NCI-H146 treated with DMSO at 0.1 percent for 48 hours (cell line): Measurements from ENCODE around the gene CACNB4.
"Not testable (repeated sequence)": the region's sequence is repeated elsewhere in the genome, so short reads cannot be mapped to it uniquely, and the experiment has no call there.

Experiments used
- DNase-seq: peaks from one replicate; lab custom pipeline; 2025; ENCODE audit not compliant: unreplicated experiment; lab: John Stamatoyannopoulos, UW

CACNB4 gene

GRCh38 chr2:152098496-152099366, at the start of gene CACNB4:
Gene CACNB4 (minus strand): TSS chr2:152099044.
- no peak for DNase-seq

DNA sequence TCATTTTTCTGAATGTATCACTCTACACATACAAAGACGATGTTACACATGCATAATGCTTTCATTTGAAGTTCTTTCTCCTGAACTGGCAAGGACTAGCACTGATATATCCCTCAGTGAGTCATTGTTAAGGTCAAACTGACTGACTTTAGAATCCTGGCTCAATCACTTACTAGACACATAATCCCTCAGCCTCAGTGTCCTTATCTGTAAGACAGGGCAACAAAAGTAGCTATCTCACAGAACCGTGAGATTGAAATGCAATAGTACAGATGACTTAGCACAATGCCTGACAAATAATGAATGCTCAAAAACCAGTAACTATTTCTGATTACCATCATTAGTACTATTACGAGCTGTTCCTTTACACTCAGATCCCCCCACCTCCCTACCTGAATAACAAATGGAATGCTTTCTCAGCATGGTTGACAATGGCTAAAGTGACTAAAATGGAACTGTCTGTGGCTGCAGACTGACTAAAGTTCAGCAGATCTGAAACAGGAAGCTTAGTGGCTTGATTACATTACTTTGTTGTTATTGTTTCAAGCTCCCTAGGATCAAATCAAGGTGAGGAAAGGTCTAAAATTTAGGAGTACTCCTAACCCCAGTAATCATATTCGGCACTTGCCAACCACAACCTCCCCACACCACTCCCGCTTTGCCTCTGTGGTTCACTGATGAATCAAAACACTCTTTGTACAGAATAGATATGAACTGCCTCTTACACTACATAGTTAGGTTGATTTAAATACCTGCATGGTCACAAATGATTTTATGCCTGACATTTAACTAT, 35.8 kb upstream of the CACNB4 start:
- DNase-seq, result no peak

GRCh38 chr2:152132306-152132705, 33.5 kb upstream of the CACNB4 start:
- DNase-seq, result no peak

DNA sequence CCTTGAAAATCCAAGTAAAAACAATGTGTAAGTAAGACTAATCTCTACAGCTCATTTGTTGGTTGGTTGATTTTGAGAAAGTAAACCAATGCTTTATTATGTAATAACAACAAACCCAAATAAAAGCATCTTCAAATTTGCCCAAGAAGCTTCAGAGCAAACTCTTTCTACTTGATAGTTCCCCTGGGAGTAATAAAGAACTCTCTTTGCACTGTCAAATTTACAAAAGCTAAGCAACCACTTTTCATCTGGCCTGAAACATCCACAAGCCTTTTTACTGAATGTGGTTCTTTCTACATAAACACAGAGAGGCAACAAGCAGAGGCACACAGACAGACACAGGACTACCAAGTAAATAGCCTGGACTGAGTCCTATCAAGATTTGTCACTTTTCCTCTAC, 28.8 kb upstream of the CACNB4 start:
- DNase-seq, result no peak

DNA sequence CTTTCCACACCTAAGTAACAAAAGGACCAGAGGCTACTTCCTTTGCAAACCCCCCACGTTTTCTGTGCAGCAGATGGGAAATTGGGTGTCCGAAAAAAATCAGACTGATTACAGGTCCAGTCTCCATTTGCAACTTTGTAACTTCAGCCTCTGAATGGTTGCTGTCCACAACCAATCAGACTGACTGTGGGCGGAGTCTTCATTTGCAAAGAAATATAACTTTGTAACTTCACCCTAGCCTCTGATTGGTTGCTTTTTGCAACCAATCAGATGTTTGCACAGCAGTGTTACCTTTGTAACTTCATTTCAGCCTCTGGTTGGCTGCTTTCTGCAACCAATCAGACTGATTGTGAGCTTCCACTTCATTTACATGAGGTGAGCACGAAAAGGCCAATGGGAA, 27.8 kb upstream of the CACNB4 start:
- no peak for DNase-seq

GRCh38 chr2:152122161-152122560, 23.3 kb upstream of the CACNB4 start:
- no peak for DNase-seq

- DNase-seq, result no peak
Measured at GRCh38 chr2:152120430-152120829, 21.6 kb upstream of the CACNB4 start.

DNA sequence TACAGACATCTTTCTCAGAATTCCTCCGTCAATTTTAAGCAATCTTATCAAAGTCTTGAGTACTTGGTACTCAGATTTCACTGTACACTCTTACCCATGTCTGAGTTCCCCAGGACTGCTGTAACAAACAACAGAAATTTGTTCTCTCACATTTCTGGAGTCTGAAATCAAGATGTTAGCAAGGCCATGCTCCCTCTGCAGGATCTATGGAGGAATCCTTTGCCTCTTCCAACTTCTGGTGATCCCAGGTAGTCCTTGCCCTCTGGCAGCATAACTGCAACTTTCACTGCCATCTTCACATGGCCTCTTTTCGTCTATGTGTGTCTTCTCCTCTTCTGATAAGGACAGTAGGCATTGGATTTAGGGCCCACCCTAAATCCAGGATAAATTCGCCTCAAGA, 17.1 kb upstream of the CACNB4 start:
- DNase-seq, result no peak

GRCh38 chr2:152114366-152114765, 15.5 kb upstream of the CACNB4 start:
- DNase-seq, result no peak

DNA sequence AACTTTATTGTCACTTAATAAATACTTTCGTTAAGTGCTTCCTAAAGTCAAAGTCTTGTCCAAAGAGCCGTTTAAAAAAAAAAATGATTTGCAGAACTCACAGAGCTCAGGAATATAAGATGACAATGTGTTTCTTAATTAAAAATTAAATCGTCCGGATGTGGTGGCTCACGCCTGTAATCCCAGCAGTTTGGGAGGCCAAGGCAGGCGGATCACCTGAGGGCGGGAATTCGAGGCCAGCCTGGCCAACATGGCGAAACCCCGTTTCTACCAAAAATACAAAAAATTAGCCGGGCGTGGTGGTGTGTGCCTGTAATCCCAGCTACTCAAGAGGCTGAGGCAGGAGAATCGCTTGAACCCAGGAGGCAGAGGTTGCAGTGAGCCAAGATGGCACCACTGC, 8.3 kb upstream of the CACNB4 start:
- DNase-seq, result not testable (repeated sequence)

- DNase-seq, result no peak
Measured at GRCh38 chr2:152106464-152106863, 7.6 kb upstream of the CACNB4 start.

DNA sequence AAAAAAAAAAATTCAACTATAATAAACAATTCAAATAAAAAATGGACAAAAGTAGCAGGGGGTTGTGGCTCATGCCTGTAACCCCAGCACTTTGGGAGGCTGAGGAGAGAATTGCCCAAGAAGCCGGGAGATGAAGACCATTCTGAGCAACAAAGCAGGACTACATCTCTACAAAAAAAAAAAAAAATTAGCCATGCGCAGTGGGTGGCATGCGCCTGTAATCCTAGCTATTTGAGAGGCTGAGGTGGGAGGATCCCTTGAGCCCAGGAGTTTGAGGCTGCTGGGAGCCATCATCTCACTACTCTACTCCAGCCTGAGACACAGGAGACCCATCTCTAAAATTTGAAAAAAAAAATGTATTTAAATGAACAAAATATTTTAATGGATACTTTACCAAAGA, 4.4 kb upstream of the CACNB4 start:
- DNase-seq, result no peak

DNA sequence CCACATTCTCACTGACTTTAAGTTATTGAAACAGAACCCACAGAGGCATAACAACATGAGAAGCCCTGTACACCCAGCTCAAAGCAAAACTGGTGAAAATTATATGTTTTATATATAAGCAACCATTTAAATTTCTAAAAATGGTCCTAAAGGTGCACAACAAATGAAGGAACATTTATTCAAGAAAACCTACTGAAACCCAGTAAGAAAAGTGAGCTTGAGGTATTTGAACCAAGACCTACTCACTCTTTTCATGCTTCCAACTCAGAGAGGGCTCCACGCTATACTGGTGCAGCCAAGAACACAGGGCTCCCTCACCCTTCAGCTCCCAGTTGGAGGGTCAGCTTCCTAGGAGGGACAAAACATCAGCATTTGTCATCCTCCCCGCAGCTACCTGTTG, 2.1 kb upstream of the CACNB4 start:
- DNase-seq, result no peak

DNA sequence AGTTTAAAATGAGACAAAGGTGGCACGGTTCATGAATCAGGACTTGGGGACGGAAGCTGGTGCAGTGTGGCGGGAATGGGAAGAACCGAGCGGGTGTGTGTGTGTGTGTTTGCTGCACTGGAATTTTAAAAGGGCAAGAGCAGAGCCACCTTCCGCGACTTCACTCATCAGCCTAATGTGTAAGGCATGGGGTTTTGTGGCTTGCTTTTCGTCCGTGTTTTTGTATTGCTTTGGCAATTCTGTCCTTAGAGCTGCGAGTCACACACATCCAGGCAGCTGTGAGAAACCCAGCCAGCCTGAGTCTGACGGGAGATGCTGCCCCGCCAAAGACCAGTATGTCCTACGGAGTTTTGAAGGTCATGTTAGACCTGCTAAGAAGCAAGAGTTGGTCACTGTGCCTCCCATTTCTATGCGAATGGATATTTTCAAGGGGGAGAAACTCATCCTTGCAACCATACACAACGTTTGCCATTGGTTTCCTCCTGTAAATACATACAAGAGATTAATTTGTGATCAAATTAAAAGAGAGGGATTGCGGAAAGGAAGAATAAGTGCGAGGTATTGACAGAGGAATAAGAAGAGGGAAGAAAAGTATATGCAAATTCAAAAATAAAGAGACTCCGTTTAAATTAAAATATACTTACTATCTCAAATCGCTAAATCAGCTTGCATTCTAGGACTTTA, 665 bp upstream of the CACNB4 start:
- peak; percentile 17 for DNase-seq

DNA sequence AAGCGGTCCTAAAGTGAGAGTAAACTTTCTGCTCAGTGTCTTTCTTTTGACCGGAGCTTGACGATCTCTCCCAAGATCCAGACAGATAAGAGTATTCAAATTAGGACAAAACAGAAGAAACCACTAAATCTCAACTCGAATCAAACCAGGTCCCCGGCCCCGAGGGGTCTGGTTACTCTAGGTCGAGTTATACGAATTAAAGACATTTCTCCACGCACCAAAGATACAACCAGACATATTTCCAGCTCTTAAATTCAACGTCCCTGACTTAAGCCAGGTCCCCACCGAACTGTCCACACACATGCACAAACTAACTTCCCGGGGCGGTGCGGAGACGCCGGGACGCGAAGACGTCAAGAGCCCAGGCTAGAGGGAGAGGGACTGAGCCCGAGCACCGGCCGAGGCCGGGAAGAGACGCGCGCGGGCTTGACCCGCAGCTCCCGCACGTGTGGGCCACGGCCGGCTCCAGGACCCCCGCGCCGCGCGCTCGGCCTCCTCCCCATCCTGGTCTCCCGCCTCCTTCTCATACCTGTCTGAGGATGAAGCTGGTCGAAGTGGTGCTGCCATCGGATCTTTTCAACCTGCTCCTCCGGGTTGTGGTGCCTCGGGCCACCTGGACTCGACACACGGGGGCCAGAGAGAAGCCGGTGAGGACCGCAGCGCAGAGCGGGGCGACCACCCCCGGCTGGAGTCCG, 896 bp downstream of the CACNB4 start:
- no peak for DNase-seq

DNA sequence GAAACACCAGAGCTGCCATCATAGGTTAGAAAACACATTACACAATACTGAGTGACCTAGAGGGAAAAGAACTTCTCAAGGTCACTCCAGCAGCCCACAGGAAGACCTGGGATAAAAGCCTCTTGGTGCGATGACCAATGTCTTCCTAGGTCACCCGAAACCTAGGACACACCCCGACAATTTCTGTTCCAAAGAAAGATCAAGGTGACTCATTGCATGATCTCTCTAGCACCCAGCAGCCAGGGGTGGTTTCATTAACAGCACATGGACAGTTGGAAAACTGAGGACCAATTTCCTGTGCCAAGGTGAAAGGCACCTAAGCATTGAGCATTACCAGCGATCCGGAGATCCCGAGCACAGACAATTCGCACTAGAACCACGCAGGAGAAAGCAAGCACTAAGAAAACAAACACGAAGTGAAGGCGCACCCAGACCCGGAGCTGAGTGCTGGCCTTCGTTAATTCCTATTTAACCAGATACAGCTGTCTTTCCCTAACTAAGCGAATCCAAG, 1.5 kb downstream of the CACNB4 start:
- DNase-seq, result no peak

DNA sequence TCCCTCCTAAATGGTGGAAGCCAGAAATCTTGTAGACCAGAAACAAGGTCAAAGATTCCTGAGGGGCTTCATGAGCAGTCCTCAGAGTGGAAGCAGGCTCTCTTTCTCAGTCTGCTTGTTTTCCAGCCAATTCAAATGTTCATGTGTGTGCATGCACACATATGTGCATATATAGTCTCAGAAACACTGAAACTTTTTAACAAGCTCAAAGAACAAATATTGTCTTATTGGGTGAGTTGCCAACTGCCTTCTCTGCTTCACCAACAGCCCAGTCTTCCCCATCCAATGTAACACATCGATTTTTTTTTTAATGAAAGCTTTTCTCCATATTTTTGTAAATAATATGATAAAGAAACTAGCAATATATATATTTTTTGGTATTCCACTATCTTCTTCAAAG, 3.7 kb downstream of the CACNB4 start:
- DNase-seq, result no peak

- DNase-seq, result no peak
Measured at GRCh38 chr2:152094014-152094413, 4.8 kb downstream of the CACNB4 start.

GRCh38 chr2:152093464-152093863, 5.4 kb downstream of the CACNB4 start:
- no peak for DNase-seq

DNA sequence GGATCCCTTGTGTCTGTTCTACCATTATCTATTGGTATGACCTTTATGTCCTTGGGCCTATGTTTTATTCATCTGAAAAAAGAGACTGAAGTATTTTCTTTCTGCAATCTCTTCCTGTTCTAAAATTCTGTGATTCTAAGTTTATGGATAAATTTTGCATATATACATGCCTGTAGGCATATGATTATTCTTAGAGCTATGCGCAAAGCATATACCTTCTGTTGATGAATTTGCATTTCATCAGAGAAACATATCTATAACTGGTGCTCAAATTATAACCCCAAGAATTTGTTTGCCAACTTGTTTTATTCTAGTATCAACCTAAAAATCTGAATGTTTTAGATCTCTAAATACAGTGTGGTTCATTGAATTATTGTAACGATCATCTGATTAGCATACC, 6.7 kb downstream of the CACNB4 start:
- DNase-seq, result no peak

GRCh38 chr2:152090726-152091125, 8.1 kb downstream of the CACNB4 start:
- DNase-seq, result not testable (repeated sequence)
